Ovary (tissue), 3 donors: Measurements from ENCODE around the gene USF1.
"Not testable (repeated sequence)": the region's sequence is repeated elsewhere in the genome, so short reads cannot be mapped to it uniquely, and the experiment has no call there.

ENCODE experiments used
- CTCF ChIP-seq, 3 donors: fragments of 450-650 bp in 2 of 3; fragments of 200-600 bp in 1 of 3; IDR thresholded peaks; one replicate each; pipeline versions ENCODE4 v1.5.1 to v1.8.0; 2016 to 2022; ENCODE audit warnings: antibody characterized with exemption in 3 of 3, mild to moderate bottlenecking in 1 of 3
- EP300 ChIP-seq: sonication (generic); formaldehyde crosslinking; IDR thresholded peaks from one replicate; pipeline ENCODE4 v1.6.1; 2017; ENCODE audit warnings: antibody characterized with exemption
- POLR2A ChIP-seq: fragments of 450-650 bp; IDR thresholded peaks from one replicate; pipeline ENCODE4 v1.6.1; 2017; ENCODE audit warnings: antibody characterized with exemption, mild to moderate bottlenecking, moderate library complexity
- donor health status: DM: no; HTN: no; CAD: no.

GRCh38 chr1:161026954-161027353, 18.8 kb downstream of the USF1 start:
- TF ChIP-seq CTCF (IDR thresholded peaks at IDR 0.05); EP300; POLR2A: not testable (repeated sequence)
